Prostate gland (tissue), 2 donors: ENCODE data around the gene PCDH1.

Experiments
- CTCF ChIP-seq, 4 experiments: fragments of 200-600 bp in 2 of 4; fragments of 450-650 bp in 2 of 4; sonication (generic) in 2 of 4; IDR thresholded peaks; 1 replicate in 3 of 4; 2 replicates in 1 of 4; pipeline ENCODE4 v1.5.1; 2016 to 2019; ENCODE audit warnings: antibody characterized with exemption in 4 of 4, mild to moderate bottlenecking in 2 of 4, moderate library complexity in 2 of 4
- POLR2A ChIP-seq: fragments of 450-650 bp; IDR thresholded peaks from one replicate; pipeline ENCODE4 v1.6.1; 2016; ENCODE audit warnings: antibody characterized with exemption, mild to moderate bottlenecking
- POLR2AphosphoS5 ChIP-seq: sonication (generic); formaldehyde crosslinking; IDR thresholded peaks from one replicate; pipeline ENCODE4 v1.6.1; 2017; ENCODE audit warnings: antibody characterized with exemption

- no peak for TF ChIP-seq CTCF (IDR thresholded peaks at IDR 0.05)
- no peak for TF ChIP-seq POLR2AphosphoS5
- TF ChIP-seq POLR2A: no peak
These were observed 24.1 kb downstream of the PCDH1 start for GRCh38 chr5:141853895-141854626.
